GM19397 (cell line): Measurements from ENCODE around the gene GRIA2.
"Not testable (repeated sequence)": the region's sequence is repeated elsewhere in the genome, so short reads cannot be mapped to it uniquely, and the experiment has no call there.

Experiments
- ATAC-seq: cut with Tn5 transposase; IDR thresholded peaks from one replicate; pipeline ENCODE4 v1.9.1; 2021; ENCODE audit warnings: mild to moderate bottlenecking, moderate library complexity; ENCODE audit not compliant: unreplicated experiment

Gene GRIA2

DNA sequence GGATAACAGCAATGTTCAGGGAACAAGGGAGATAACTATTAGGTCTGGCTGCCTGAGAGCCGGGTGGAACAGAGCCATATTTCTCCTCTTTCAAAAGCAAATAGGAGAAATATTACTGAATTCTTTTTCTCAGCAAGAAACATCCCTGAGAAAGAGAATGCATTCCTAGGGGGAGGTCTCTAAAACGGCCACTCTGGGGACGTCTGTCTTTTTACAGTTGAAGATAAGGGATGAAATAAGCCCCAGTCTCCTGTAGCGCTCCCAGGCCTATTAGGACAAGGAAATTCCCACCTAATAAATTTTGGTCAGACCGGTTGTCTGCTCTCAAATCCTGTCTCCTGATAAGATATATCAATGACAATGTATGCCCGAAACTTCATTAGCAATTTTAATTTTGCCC, 37.6 kb downstream of the GRIA2 start:
- ATAC-seq: not testable (repeated sequence)

DNA sequence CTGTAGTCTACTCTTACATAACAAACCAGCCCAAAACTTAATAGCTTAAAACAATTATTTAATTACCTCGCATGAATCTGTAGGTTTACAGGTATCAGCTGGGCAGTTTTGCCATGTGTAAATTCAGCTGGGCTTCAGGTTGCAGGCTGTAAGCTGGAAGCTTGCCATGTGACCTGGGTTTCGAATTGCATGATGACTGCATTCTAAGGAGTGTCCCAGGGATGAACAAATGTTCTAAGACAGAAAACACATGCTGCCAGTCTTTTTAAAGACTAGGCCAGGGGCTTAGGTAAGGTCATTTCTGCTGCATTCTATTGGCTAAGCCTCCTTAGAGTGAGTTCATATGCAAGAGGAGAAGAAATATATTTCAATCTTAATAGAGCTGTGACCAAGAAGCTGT, 44.8 kb downstream of the GRIA2 start:
- ATAC-seq: no peak

DNA sequence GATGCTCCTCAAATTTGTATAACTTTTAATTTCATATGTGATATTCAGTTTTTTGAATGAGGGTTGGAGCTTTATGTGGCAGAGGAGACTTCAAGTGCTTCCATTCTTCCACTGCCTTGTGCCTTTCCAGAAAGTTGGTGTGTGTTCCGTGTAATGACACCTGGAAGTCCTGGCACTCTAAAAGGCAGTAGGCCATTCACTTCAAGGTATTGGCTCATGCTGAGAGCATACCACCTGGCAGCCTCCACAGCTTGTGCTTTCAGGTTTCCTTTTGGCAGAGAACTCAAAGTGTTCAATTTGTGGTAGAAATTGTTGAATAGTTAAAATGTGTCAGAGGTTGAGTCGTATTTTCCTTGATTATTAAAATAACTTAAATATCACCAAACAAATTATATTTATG, 49.6 kb downstream of the GRIA2 start:
- no peak for ATAC-seq

GRCh38 chr4:157270552-157270951, 50.0 kb downstream of the GRIA2 start:
- no peak for ATAC-seq

GRCh38 chr4:157271166-157271869, 50.8 kb downstream of the GRIA2 start:
- ATAC-seq: no peak

GRCh38 chr4:157280673-157281072, 60.1 kb downstream of the GRIA2 start:
- no peak for ATAC-seq

DNA sequence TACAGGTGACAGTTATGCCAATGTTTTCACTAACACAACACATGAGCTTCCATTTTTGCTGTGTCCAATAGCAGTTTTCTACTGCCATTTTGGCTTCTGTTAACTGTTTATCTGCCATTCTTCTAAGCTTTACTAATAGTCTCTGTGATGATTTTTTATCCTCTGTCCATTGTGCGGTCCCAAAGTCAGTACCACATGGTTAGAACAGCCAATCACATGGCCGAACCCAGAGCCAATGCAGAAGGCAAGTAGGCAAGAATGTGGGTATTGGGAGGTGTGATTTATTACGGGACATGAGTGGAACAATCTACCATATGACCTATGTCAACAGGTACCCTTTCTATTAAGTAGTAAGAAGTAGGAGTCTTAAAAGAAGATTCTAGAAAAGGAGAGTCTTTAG, 61.5 kb downstream of the GRIA2 start:
- ATAC-seq: no peak

DNA sequence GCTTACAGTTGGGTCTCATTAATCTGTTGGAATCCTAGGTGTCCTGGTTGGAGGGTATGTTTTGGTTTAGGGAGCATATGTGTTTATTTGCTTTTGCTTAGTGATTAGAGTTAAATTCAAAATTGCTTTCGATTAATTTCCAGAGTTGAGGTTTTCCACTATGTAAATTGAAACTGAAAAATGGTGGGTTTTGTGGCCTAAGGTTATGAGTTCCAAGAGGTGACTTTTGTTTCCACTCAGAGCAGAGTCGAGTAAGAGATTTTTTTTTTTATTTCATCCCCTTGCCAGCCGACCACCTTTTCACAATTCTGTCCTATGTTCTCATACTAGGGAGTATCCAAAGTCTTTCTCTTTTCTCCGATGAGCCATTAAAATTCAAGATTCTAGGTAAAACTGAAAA, 66.9 kb downstream of the GRIA2 start:
- no peak for ATAC-seq

DNA sequence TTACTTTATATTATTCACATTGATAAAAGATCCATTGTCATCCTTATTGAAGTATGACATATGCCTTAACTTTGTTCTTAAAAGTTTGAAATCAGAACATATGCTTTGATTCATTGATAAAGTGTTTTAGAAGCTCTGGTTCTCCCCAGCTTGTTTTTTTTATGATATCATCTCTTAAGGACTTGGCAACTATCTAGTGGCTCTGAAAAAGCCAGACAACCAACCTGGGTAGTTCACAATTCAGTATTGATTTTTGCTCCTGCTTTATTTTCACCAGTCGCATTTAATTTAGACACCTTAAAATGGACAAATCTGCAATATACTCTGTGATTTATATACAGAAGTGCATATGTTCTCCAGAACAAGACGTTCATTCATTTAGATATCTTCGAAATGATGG, 70.1 kb downstream of the GRIA2 start:
- ATAC-seq: no peak

DNA sequence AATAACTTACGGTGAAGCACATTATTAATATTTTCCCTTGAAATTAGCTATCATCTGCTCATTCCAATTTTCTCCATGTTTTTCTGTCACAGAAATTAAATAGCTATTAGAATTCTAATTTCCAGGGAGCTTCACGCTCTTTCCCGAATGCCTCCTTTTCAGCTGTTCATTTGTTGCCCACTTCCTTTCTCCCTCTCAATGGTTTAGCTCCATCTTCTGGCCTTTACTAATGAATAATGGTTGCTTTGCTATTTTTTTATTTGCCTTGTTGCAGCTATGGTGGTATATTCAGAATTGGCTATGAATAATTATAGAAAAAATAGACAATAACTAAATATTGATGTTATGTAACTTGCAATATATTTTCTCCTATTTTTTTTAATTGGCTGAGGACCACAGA, 70.5 kb downstream of the GRIA2 start:
- ATAC-seq: no peak

- ATAC-seq: no peak
Measured at GRCh38 chr4:157293673-157294072, 73.1 kb downstream of the GRIA2 start.

DNA sequence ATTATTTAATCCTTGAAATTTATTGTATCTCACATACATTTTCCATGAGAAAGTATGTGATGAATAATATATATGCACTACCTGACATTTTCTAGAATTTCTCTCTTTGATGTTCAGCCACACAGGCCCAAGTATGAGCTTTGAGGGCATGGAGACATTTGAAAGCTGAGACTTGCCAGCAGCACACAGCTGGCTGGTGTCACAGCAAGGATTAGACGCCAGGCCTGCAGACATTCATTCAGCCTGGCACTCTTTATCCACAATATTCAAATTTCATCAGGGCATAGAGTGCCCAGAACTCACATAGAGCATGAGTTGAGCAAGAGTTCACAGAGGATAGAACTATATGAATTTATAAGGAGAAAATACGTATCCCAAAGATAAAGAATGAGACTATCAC, 74.0 kb downstream of the GRIA2 start:
- ATAC-seq: no peak

- ATAC-seq: no peak
Measured at GRCh38 chr4:157300701-157301100, 80.2 kb downstream of the GRIA2 start.

- ATAC-seq: no peak
Measured at GRCh38 chr4:157303471-157303960, 83.0 kb downstream of the GRIA2 start.

DNA sequence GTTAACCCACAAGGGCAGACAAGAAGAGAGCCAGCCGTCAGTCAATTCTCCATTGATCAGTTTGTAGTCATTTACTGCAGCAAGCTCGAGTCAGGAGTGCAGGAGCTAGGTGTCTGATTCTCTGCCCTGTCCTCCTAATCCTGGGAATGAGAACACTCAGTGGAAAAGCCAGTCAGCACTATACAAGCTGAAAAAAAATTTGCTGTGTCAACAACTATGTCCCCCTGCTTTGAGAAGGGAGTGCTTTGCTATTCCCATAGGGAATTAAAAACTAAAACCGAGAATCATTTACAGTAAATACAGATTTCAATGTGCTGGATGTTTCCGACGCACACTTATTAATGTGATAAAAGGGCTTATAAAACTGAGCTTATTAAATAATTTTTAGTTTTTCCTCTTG, 84.2 kb downstream of the GRIA2 start:
- ATAC-seq: no peak

DNA sequence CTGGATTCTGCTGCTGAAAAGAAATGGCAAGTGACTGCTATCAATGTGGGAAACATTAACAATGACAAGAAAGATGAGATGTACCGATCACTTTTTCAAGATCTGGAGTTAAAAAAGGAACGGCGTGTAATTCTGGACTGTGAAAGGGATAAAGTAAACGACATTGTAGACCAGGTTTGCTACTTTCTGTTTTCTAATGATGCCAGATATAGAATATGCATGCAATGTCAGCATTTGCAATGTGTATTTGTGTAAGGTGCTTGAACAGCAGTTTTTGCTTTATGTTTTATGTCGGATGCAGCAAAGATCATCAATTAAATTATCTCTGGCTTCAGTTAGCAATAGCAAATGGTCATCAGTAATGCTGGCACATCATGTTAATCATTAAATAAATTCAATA, 92.2 kb downstream of the GRIA2 start:
- no peak for ATAC-seq

- ATAC-seq: no peak
Measured at GRCh38 chr4:157314906-157315305, 94.4 kb downstream of the GRIA2 start.

GRCh38 chr4:157315968-157316367, 95.4 kb downstream of the GRIA2 start:
- ATAC-seq: no peak

- ATAC-seq: no peak
Measured at GRCh38 chr4:157320092-157320491, 99.6 kb downstream of the GRIA2 start.

- no peak for ATAC-seq
Measured at GRCh38 chr4:157327666-157328065, 107.1 kb downstream of the GRIA2 start.

DNA sequence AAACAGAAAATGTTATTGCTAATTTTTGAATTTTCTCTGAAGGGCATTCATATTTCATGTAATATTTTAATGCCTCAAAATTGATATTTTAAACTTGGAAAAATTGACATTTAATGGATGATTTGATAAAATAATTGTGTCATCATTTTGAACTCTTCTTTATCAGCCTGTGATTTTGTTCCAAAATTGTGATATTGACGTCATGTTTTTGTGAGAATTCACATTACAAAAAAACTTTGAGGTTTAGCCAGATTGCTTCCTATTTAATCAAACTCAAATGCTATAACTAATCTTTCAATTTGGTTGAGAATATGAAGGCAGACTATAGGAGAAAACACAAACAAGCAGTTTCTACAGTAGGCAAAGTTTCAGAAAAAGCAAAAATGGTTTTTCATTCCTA, 137.4 kb downstream of the GRIA2 start:
- no peak for ATAC-seq

DNA sequence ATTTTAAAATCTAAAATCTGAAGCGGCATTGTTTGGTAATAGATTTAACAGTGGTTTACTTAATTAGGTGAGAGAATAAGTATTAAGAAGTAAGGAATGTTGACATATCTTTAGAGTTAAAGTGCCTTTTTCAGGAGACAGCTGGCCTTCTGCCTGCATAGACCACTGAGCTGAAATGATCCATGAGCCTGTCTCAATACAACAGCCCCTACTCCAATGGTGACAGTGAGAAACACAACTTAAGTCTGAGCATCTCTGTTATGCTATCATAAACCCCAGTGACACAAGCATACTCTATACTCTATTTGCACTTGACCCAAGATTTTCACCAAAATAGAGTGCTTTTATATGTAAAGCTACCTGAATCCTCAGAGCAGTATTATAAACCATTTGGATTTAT, 137.9 kb downstream of the GRIA2 start:
- no peak for ATAC-seq

GRCh38 chr4:157358851-157359250, 138.3 kb downstream of the GRIA2 start:
- no peak for ATAC-seq
